Measurements from ENCODE around the gene HOXC6. TPM values are rescaled to one million over a fixed set of nuclear protein-coding genes. Genes with fewer than 3 reads are reported as not detected.

HOXC6 gene
- total RNA-seq, 4 donors from 2014 or later: 0.23 to 0.42 (median 0.32) TPM; not detected in 1

DNA sequence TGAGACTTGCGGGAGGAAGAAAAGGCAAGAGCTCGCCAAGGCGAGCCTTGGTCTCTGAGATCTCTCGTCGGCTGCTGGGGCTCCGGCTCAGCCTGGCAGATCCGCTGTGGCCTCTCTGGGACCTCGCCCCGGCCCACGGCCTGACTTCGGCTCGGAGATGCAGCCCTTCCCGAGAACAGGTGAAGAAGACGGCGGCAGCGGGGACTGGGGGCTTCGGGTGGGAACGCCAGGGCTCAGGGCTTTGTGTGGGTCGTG, 34.3 kb upstream of the HOXC6 start:
- H3K4me3 ChIP-seq: no peak overlapping the region

DNA sequence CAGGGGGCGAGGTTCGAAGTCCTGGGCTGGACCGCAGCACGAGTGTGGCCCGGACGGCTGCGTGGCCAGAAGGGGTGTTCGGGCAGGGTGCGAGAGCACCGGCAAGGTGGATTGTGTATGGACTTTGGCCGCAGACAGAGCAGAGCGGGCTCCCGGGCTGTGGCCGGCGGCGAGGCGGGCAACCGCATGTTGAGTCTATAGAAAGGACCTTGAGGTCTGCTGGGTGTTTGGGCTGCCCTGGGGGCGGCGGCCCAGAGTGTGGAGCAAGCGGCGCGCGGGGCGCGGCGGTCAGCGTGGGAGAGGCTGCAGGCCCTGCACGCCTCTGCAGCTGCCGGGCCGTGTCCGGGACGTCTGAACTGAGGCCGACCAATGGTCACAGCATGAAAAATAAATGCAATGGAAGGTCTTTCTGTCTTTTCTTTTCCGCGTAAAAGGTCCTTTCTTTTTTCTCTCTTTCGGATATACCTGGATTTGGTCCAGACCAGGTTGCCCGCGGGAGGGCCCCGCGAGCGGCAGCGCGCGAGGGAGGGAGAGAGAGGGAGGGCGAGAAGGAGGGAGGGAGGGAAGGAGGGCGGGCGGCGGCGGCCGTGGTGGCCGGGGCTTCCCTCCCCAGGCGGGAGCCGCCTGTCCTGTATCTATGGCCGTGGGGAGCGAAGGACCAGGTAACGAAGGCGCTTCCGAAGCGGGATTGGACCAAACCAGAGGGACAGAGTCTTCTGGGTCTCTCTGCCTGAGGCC, 33.8 kb upstream of the HOXC6 start:
- 13% methylated on average over 19 of the region's 60 CpGs for WGBS
- intact Hi-C loops (cut with DNase I): no loop called here
- Histone ChIP-seq H3K27ac (replicated peaks in 1 of 4) (no peak overlapping the region), H3K4me3 (peak overlapping the region in 3 of 4 donors; percentile 46 to 61 (median 51)), H3K27me3 (peaks cover 12 to 100% (median 97%) of the 10 kb centered on the region in 4 donors), H3K4me1 (peaks cover 24 to 53% (median 32%) of the 10 kb centered on the region in 4 donors), H3K36me3 (no peaks in the 10 kb centered on the region), H3K9me3 (no peaks in the 10 kb centered on the region)
- no peak for DNase-seq (ENCODE audit: extremely low spot score)
- no peak for TF ChIP-seq EP300 (IDR thresholded peaks at IDR 0.05)
- TF ChIP-seq POLR2AphosphoS5 (IDR thresholded peaks at IDR 0.05): no peak
- TF ChIP-seq POLR2A (IDR thresholded peaks at IDR 0.05; ENCODE audit: low read depth): no peak
- TF ChIP-seq, protein P1, sequence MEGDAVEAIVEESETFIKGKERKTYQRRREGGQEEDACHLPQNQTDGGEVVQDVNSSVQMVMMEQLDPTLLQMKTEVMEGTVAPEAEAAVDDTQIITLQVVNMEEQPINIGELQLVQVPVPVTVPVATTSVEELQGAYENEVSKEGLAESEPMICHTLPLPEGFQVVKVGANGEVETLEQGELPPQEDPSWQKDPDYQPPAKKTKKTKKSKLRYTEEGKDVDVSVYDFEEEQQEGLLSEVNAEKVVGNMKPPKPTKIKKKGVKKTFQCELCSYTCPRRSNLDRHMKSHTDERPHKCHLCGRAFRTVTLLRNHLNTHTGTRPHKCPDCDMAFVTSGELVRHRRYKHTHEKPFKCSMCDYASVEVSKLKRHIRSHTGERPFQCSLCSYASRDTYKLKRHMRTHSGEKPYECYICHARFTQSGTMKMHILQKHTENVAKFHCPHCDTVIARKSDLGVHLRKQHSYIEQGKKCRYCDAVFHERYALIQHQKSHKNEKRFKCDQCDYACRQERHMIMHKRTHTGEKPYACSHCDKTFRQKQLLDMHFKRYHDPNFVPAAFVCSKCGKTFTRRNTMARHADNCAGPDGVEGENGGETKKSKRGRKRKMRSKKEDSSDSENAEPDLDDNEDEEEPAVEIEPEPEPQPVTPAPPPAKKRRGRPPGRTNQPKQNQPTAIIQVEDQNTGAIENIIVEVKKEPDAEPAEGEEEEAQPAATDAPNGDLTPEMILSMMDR (IDR thresholded peaks at IDR 0.05): no peak

More for the DNA sequence above, 34.3 kb upstream of the HOXC6 start:
- H3K36me3 ChIP-seq: no peaks in the 10 kb centered on the region
- no peak for TF ChIP-seq POLR2A (IDR thresholded peaks at IDR 0.05; ENCODE audit: low read depth)
- TF ChIP-seq POLR2AphosphoS5 (IDR thresholded peaks at IDR 0.05): no peak
- TF ChIP-seq, protein P1 (IDR thresholded peaks at IDR 0.05): no peak
- TF ChIP-seq EP300 (IDR thresholded peaks at IDR 0.05): no peak
- H3K9me3 ChIP-seq: no peaks in the 10 kb centered on the region
- H3K4me1 ChIP-seq: peaks cover 25 to 50% (median 31%) of the 10 kb centered on the region in 4 donors
- DNase-seq (ENCODE audit: extremely low spot score): no peak
- H3K27me3 ChIP-seq: peaks cover 12 to 100% (median 97%) of the 10 kb centered on the region in 4 donors
- no peak overlapping the region for H3K27ac ChIP-seq (replicated peaks in 1 of 4)
- intact Hi-C loops (cut with DNase I): no loop called here
- WGBS: 5% methylated on average over 12 of the region's 19 CpGs

DNA sequence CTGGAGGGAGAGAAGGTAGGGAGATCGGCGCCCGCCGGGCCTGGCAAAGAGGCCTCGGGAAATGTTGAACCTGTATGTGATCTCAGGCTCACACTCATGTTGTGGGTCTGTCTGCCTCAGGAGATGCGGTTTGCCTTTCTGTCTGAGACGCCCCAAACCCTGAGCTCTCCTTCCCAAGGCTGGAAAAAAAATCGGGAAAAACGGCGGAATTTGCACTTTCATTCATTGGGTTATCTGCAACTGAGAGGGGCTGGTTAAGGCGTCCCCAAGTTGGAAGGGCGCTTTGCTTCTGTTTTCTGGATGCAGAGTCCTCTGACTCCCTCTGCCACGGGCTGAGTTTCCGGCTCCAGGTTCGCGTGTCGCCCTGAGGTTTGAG, 33.2 kb upstream of the HOXC6 start:
- no peak for DNase-seq (ENCODE audit: extremely low spot score)
- H3K27ac ChIP-seq (replicated peaks in 1 of 4): no peak overlapping the region
- no peaks in the 10 kb centered on the region for H3K36me3 ChIP-seq
- TF ChIP-seq POLR2A (IDR thresholded peaks at IDR 0.05; ENCODE audit: low read depth) (no peak), POLR2AphosphoS5 (IDR thresholded peaks at IDR 0.05) (no peak), EP300 (IDR thresholded peaks at IDR 0.05) (no peak)
- TF ChIP-seq, protein P1 (IDR thresholded peaks at IDR 0.05): no peak
- no peaks in the 10 kb centered on the region for H3K9me3 ChIP-seq
- intact Hi-C loops (cut with DNase I): no loop called here
- H3K27me3 ChIP-seq: peaks cover 12 to 100% (median 98%) of the 10 kb centered on the region in 4 donors
- H3K4me3 ChIP-seq: peak overlapping the region; percentile 46 to 61 (median 52)
- peaks cover 25 to 59% (median 37%) of the 10 kb centered on the region in 4 donors for H3K4me1 ChIP-seq
- WGBS: 8% methylated on average over 15 of the region's 17 CpGs

DNA sequence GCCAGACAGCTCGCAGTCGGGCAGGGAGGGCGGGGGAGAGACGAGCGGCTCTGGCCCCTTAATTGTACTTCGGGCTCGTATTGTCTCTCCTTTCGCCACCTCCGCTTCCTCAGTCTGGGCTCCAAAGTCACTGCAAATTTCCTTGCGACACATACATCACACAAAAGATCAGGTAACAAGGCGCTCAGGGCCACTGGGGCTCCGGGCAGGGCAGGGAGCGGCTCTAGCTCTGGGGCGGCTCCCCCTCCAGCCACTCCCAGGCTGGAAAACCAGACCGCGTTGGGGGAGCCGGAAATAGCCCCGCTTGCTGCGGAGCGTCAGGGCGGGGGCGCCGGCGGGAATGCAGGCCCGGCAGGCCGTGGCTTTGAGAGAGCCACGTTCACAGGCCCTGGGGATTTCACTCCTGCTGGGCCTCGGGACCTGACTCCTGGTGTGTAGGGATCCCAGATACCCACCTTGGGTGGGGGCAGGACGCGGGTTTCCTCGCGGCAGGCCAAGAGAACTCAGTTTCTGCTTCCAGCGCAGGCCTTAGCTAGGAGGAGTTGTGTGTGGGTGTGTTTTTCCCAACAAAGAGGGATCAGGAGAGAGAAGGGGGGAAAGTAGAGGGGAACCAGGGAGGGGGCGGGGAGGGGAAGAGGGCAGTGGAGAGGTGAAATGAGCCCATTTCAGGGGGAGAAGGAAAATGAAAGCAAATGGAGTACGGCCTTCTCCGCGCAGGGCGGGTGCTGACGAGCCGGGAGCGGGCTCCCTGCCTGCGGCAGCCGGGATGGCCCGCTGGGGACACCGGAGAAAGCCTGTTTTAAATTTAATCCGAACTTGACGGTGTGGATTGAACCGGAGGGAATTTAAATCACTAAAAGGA, 32.6 kb upstream of the HOXC6 start:
- DNase-seq (ENCODE audit: extremely low spot score): no peak
- 13% methylated on average over 38 of the region's 48 CpGs for WGBS

More for the DNA sequence above, 32.6 kb upstream of the HOXC6 start:
- Histone ChIP-seq H3K4me1 (peaks cover 32 to 61% (median 43%) of the 10 kb centered on the region in 4 donors), H3K27ac (replicated peaks in 1 of 4) (no peak overlapping the region), H3K36me3 (no peaks in the 10 kb centered on the region), H3K27me3 (peaks cover 18 to 100% (median 99%) of the 10 kb centered on the region in 4 donors), H3K4me3 (peak overlapping the region; percentile 46 to 61 (median 52)), H3K9me3 (no peaks in the 10 kb centered on the region)
- TF ChIP-seq POLR2AphosphoS5 (IDR thresholded peaks at IDR 0.05) (peak in 1 of 2 donors; percentile 12), EP300 (IDR thresholded peaks at IDR 0.05) (no peak)
- TF ChIP-seq, protein P1 (IDR thresholded peaks at IDR 0.05): peak in 1 of 3 experiments; percentile 6
- intact Hi-C loops (cut with DNase I): no loop called here

Data from esophagus muscularis mucosa (tissue), 4 donors.